HG02973 (cell line): Measurements from ENCODE around the gene ATG4B.
"Not testable (repeated sequence)": the region's sequence is repeated elsewhere in the genome, so short reads cannot be mapped to it uniquely, and the experiment has no call there.

ENCODE experiments used
- ATAC-seq: cut with Tn5 transposase; IDR thresholded peaks from one replicate; pipeline ENCODE4 v1.9.1; 2021; ENCODE audit warnings: moderate library complexity; ENCODE audit not compliant: unreplicated experiment

The ATG4B gene

DNA sequence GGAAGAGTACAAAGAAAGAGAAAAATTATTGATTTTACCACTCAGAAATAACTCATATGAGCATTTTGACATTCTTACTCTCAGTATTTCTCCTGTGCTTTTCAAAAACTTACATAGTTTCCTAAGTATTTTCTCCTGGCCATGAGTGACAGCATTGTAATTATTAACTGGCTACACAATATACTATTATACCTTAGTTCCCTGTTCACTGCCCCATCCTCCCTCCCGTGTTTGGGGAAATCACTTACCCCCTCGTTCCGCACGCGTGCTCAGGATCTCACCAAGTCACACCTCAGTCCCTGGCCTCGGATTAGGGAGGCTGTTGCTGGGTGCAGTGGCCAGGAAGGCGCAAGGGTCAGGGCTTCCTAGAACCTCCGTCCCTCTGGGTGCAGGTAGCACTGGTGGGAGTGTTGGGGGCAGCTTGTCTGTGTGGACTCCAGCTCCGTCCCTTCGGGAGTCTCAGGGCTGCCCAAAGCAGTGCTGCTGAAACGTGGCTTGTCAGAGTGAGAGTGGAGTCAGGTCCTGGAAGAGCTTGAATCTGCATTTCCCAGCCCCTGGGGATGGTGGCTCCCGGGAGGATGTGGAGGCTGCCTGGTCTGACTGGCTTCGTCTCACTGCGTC, 23.2 kb downstream of the ATG4B start:
- ATAC-seq = no peak

DNA sequence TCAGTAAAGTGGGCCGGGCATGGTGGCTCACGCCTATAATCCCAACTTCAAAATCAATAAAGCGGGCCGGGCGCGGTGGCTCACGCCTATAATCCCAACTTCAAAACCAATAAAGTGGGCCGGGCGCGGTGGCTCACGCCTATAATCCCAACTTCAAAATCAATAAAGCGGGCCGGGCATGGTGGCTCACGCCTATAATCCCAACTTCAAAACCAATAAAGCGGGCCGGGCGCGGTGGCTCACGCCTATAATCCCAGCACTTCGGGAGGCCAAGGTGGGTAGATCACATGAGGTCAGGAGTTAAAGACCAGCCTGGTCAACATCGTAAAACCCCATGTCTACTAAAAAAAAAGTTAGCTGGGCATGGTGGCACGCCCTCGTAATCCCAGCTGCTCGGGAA, 25.2 kb downstream of the ATG4B start:
- not testable (repeated sequence) for ATAC-seq

DNA sequence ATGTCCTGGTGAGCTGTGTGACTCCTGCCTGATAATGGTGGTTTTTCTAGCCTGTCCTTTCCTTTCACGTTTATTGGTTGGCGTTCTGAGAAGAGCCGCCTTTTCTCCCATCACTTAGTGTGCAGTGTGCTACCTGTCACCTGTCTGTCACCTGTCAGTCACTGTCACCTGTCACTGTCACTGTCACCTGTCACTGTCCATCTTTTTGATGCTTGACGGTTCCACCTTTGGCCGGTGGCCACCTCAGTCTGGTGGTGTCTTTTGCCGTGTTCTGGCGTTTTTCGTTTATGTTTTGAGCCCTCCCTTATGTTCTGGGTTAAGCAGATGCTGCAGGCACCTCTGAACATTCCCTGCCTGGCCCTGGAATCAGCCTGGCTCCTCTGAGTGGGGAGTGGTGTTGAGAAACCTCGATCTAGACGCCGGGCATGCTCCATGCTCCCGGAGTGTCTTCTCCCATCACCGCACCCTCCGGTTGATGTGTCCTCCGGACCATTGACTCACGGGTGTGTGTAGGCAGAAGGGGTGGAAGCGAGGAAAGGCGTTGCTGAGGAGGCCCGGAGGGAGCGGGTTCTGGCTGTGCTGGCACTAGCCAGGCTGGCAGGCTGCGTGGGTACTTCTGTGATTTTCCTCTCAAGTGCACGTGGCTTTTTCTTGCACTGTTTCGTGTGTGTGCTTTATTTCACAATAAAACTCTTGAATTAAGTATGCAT, 28.4 kb downstream of the ATG4B start:
- no peak for ATAC-seq

DNA sequence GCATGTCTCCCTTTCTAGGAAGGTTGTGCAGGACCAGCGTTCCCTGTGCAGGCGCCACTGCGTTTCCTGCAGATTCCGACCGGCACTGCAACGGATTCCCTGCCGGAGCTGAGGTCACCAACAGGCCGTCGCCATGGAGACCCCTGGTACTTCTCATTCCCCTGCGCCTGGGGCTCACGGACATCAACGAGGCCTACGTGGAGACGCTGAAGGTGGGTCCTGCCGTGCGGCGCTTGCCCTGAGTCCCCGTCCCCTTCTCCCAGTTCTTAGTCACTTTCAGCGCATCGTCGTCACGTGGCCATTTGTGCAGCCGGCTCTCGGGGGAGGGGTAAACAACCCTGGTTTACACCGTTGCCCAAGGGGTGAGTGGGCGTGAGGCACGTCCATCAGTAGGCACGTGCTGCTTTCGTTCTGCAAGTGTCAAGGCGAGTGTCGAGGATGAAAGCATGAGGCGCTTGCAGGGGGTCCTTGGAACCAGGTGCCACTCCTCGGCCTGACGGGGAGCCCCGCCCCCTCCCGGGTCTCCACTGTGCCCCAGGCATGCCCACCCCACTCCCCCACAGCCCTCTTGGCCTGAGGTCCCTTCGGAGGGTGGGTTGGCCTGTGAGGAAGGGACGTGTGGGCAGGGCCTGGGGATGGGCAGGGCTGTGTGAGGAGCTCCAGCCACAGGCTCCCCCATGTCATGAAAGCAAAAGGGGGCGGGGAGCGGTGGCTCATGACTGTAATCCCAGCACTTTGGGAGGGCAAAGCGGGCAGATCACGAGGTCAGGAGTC, 29.3 kb downstream of the ATG4B start:
- ATAC-seq = no peak

DNA sequence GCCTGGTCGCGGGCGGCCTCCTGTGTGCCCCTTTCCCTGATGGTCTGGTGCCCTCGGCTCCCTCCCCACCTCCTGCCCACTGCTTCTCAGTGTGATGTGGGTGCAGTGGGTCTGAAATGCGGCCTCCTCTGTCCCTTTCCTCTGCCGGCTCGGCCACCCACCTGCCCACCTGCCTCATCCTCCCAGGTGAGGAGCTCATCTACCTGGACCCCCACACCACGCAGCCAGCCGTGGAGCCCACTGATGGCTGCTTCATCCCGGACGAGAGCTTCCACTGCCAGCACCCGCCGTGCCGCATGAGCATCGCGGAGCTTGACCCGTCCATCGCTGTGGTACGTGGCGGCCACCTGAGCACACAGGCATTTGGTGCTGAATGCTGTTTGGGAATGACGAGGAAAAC, 30.9 kb downstream of the ATG4B start:
- ATAC-seq = no peak

DNA sequence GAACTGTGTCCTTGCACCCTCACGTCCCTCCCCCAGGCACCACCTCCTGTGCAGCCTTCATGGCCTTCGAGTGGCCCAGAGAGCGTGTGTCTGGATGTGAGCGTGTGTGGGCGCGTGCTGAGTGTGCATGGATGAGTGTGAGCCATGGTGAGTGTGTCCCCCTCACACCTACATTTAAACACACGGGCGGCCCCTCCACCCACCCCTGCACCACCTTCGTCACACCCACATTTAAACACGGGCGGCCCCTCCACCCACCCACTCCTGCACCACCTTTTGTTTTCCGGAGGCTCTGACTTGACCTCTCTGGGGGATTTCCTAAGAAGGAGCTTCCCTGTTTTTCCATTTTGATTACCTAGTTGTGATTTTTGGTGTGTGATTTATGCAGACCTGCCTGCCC, 31.3 kb downstream of the ATG4B start:
- no peak for ATAC-seq

DNA sequence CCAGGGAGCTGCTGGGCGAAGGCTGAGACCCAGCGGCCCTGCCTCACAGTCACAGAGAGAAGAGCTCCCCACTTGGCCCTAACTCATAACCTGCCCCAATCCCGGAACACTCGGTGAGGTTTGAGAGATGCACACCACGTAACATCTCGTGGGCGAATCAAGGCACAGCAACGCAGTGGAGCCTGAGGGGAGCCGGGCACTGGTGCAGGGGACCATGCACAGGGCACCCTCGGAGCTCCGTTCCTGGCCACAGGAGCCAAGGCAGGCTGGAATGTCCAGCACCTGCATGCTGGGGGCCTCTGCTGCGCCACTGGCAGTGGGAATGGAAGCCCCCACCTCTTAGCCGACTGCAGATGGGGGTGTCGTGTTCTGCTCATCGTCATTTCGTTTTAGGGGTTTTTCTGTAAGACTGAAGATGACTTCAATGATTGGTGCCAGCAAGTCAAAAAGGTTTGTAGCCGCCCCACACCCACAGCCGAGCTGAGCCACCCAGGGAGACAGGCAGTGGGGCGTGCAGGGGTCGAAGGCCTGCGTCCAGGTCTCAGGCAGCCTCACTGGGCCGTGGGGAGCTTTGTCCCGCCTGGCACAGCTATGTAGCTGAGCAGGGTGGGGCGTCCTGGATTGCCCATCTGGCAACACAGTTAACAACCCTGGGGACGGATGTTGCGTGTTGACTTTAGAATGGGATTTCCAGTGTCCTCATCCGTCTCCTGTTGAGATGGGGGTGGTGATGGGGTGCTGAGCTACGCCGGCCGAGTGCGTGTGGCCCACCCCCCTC, 33.0 kb downstream of the ATG4B start:
- no peak for ATAC-seq

DNA sequence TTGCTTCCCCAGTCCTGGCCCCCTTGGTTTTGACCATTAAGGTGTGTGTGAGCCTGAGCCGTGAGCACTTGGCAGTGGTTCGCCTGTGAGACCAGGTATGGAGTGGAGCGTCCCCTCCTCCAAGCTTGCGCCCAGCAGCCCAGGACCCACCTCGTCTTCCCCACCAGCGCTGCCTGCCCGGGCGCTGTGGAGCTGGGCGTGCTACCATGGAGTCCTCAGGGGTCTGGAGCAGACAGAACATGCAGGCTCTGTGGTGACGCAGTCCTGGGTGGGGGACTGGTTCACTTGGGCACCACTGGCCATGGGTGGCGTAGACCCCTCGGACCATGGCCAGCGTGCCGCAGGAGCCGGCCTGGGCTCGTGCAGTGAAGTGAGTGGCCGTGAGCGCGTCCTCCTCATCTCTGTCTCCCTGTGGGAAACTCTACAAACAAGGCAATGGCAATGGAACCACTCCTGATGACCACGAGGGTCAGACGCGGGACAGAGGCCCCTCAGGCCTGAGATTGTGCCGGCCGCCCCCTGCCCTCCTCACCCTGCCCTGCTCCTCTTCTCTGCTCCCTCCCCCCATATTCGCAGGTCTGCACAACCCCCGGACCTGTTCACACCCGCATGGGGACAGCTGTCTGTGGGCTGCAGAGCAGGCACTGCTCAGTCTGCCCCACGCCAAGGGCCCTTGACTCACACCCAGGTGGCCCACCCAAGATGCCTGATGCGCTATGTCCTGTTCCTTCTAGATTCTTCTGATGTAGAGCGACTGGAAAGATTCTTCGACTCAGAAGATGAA, 34.2 kb downstream of the ATG4B start:
- no peak for ATAC-seq

DNA sequence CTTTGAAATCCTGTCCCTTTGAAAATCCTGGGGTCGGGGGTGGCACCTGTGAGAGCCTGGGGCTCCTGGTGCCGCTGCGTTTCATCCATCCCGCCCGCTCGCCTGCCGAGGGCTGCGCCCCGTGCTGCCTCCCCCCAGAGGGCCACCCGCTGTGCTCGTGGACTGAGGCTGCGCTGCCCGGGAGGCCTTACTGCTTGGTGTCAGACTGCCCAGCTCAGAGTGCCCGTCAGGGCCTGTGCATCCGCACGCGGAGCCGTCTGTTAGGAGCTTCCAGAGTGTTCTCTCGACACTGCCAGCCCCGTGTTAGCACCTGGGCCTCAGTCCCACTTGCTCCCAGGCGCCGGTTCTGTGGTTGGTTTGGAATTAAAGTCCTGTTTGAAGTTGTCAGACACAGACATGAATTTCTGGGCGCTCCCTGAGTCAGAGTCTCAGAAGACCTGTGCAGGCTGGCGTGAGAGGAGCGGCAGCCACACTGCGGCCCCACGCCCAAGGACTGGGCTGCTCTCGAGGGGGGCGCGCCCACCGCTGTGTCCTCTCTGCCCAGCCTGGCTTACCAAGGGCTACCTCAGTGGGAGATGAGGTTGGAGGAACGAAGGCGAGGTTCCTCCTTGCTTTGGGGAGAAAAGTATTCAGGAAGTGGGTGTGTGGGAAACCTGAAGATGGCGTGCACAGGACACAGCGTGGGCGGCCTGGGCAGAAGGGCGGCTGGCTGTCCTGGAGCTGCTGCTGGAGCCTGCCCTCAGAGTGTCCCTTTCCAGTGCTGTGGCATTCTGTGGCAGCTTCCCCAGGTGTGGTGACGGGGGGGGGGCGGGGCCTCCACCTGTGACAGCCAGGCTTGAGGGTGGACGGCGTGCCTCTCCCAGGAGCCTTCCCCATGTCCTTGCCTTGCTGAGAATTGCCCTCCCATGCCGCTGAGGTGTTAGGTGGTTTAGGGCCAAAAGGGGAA, 35.0 kb downstream of the ATG4B start:
- ATAC-seq = no peak

DNA sequence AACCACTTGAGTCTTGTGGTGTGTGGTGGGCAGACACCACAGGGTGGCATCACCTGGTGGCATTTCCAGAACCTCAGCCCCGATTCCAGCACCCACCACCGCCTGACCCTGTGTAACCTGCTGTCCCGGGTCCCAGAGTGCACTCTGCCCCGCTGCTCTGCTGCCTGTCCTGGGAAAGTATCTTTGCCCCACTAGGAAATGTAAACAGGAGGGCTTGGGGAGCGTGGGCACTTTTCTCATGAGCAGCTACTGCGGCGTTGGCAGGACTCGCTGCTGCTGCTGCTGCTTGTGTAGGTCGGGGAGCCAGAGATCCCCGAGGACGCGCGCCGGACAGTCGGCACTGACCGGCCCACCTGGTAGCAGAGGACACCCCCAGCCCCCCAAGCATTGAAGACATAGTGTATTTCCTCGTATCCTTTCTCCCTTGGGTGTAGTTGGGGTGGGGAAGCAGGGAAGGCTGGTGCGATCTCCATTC, 35.7 kb downstream of the ATG4B start:
- no peak for ATAC-seq

DNA sequence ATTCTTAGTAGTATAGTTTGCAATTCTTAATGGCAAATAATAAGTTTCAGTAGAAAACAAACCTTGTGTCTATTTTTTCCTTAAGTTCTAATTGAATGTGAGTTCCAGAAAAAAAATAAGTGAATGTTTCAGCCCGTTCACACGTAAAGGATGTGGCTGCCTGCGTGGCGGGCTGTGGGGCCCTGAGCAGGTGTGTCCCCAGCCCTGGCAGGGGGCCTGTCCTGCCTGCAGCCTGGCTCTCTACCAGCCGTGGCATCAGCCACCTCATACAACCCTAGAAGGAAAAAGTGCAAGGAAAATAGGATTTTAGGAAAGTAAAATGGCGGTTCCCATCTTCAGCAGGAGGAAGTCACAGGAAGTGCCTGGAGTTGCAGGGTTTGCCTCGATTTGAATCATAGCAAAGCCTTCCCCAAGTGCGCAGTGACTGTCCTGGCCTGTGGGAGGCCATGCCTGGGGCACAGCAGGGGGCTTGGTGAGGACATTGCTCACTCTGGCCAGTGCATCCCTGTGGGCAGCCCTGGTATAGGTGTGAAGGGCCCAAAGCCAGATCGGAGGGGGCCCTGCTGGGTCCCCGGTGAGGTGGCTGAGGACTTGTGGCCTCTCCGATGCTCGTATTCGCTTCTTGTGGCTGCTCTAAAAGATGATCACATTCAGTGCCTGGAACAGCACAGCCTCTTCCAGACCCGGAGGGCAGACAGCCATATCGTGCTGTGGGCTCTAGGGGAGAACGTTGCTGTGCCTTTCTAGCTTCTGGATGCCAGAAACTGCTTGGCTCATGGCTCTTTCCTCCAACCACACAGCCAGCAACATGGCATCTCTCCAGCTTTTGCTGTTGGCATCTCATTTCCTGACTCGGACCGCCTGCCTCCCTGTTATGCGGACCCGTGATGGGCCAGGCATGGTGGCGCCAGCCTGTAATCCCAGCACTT, 36.6 kb downstream of the ATG4B start:
- ATAC-seq = no peak

DNA sequence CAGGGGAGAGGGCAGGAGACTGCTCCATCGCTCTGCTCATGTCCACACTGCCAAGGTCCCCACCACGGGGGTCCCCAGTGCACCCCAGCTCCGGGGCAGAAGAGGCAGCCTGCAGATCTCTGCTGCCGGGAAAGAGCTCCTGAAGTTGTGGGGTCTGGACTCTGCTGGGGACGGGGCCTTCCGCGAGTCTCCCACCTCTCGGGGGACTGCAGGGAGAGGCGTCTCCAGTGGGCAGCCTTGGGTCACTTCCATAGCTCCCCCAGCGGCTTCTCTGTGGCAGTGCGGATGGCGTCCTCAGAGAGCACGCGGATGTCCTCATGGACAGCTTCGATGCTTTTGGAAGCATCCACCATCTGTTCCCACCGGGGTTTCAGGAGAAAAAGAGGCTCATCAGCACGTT, 38.4 kb downstream of the ATG4B start:
- ATAC-seq = no peak

DNA sequence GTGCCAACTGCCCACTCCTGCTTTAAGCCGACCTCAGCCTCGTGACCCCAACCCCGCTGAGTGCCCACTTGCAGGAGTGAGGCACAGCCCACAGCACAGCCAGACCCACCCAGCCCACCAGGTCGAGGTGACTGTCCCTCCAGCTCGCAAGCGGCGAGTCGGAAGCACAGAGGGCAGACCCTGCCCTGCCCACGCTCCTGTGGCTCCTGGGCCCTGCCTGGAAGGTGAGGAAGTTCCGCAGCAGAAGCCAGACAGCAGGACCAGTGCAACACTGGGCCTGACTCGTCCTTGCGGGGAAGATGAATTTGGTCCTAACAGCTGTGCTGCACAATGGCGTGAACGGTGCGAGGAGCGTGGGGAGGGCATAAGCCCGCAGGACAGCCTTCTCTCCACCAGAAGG, 39.2 kb downstream of the ATG4B start:
- no peak for ATAC-seq

DNA sequence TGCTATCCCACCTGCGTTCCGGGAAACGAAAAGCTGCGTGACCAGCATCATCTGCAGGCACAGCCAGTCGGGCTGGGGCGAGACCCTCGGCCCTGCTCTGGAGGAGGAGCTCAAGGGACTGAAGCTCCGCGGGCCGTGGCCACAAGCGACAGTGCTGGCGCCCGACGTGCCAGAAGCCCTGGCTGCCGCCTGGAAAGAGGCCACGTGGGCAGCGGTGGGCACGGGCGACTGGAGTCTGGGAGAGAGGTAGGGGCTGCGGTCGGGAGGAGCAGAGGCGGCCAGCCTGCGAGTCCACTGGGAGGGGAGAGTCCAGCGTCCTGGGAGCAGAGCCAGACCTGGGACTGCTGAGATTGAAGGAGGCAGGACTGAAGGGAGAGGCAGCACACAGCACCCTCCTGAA, 39.9 kb downstream of the ATG4B start:
- no peak for ATAC-seq

DNA sequence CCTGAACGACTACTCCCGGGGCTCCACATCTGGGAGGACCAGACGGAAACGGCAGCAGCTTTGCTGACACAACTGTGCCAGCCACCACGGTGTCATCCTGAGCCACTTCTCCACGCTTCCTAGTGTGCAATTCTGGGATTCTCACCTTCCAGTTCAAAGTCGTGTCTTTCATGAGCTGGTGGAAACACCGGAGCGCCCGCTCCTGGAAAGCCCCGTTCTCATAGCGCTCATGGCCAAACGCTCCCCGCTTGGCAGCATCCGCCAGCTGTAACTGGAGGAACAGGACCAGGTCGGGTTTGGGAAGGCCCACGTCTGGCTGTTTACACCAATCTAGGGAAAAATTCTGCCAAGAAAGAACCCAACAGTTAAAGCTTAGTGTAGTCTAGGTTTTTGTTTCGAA, 40.8 kb downstream of the ATG4B start:
- no peak for ATAC-seq

DNA sequence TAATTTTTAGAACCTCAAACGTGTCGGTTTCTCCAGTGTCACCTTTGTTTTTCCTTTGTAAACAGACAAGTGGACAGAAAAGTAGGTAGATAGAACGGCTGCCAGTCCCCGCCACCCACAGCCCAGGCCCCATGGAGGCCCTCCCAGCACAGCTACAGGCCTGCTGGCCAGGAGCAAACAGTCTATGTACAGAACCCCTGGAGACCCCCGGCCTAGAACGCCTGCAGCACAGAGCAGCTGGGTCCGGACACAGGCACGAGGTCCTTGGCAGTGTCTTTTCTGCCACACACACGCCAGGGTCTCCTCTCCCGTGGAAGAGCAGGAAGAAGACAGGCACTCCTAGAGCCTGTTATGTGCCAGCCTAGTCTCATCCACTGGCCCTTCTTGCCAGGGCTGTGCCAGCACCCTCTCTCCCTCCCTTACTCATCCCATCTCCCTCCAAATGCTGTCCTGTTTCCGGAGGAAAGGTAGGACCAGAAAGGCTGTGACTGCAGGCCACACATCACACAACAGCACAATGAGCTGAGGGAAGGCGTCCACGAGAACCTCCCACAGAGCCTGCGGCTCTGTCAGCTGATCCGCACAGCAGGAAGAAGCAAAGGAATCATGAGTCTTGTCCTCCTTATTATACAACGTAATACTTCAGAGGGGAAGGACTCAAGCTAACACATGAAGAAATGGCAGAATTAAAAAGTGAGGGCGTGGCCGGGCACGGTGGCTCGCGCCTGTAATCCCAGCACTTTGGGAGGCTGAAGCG, 41.5 kb downstream of the ATG4B start:
- ATAC-seq = no peak

DNA sequence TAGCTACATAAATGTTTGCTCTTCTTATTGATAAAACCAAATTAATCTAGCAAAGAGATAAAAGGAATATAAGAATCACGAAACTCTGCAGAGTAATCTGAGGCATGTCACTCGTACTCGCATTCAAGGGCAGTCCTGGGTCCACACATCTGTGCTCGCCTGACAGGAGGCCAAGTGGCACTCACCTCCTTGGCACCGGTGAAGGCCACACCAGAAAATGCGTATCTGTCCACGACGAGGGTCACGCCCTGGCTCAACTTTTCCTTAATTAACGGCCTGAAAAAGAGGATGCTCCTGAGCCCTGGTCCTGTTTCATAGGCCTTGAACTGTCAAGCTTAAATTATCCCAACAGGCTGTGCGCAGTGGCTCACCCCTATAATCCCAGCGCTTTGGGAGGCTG, 42.6 kb downstream of the ATG4B start:
- ATAC-seq = no peak
